Occipital lobe (tissue), 2 donors: ENCODE data around the gene ZBTB45. TPM values are rescaled to one million over a fixed set of nuclear protein-coding genes. Genes with fewer than 3 reads are reported as not detected.
A peak's percentile ranks its signal among the peaks of the same experiment; 100 is the strongest.

Experiments used
- DNase-seq: peaks from one replicate; lab custom pipeline; 2025; lab: John Stamatoyannopoulos, UW
- total RNA-seq: library from RNA; depleted of rRNA; stranded (reverse); fragments of >200 nt; gene quantifications from one replicate; pipeline ENCODE4 v1.2.3, GENCODE V29; 2014

The ZBTB45 gene
- total RNA-seq, 1 donor from 2014 or later: 5.0 TPM

DNA sequence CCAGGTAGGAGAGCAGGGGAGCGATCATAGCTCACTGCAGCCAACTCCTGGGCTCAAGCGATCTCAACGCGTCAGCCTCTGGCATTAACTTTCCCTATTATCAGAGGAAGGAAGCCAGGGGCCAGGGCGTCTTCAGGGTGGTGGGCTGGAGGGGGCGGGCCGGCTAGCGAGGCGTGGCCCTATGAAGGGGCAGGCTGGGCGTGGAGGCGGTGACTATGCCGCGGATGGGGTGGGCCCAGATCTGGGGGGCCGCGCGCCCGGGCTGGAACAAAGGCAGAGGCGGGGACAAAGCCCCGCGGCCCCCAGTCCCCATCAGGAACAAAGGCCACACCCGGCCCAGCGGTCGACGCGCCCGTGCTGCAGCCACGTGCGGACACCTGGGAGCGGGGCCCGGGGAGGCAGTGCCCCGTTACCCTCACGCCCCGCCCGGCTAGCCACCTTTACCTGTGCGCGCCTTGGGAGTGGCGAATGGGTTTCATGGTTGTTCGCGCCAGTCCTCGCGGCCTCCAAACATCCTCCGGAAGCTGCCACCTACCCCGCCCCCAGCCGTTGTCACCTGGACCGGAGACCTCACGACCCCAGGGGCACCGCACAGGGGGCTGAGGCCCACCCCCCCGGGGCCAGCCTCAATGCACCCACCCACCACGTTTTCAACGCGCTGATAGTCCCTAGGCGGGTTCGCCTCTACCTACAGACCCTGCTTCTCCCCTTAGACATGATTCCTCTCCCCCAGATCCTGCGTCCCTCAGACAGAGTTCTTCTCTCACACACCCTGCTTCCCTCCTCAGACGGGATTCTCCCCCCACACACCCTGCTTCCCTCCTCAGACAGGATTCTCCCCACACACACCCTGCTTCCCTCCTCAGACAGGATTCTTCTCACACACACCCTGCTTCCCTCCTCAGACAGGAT, 18.9 kb upstream of the ZBTB45 start:
- no peak for DNase-seq

DNA sequence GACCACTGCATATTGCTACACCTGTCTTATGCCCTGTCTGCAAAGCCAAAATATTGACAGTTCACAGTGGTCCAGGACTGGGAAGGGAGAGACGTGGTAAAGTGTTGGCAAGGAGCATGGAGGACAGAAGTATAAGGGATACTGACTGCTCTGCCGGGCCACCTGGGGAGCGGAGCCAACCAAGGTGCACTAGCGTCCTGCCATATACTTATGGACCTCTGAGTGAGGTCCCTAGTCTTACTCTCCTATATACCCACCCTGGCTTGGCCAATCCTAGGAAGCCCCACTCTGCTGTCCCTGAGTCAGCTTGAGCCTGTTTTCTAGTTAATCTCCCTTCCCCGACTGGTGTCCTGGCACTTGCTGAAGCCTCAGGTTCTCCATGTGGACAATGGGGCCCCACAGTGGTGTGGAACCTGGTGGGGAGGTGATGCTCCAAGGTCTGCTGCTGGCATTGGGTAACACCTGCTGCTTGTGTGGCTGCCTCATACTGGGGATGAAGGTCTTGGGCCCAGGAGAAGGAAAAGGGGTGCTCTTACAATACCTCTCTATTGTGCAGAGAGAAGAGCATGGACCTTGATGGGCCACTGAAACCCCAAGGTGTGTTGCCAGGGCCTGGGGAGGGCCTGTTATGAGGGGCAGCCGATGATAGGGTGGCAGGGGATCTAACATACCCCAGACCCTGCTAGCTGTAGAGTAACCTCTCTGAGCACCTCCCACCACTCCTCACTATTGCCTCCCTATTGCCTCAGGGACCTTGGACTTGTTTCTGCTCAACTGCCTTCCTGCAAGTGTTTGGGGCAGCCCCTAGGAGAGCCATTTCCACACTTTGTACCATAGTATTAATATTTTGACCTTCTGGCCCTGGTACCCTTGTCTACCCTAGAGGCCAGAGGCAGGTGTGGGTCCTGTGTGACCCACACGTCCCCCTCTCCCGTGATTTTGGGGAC, 17.5 kb upstream of the ZBTB45 start:
- no peak for DNase-seq

DNA sequence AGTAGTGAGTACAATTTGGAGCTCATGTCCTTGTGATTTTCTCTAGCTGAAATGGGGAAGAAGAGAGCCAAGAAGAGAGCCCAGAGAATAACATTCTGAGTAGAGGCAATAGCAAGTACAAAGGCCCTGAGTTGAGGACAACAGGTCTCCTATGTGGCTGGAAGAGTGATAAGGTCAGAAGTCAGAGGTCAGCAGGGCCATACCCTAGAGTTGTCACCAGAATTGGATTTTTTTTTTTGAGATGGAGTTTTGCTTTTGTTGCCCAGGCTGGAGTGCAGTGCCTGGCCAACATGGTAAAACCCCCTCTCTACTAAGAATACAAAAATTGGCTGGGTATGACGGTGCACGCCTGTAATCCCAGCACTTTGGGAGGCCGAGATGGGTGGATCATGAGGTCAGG, 16.2 kb upstream of the ZBTB45 start:
- DNase-seq: no peak

DNA sequence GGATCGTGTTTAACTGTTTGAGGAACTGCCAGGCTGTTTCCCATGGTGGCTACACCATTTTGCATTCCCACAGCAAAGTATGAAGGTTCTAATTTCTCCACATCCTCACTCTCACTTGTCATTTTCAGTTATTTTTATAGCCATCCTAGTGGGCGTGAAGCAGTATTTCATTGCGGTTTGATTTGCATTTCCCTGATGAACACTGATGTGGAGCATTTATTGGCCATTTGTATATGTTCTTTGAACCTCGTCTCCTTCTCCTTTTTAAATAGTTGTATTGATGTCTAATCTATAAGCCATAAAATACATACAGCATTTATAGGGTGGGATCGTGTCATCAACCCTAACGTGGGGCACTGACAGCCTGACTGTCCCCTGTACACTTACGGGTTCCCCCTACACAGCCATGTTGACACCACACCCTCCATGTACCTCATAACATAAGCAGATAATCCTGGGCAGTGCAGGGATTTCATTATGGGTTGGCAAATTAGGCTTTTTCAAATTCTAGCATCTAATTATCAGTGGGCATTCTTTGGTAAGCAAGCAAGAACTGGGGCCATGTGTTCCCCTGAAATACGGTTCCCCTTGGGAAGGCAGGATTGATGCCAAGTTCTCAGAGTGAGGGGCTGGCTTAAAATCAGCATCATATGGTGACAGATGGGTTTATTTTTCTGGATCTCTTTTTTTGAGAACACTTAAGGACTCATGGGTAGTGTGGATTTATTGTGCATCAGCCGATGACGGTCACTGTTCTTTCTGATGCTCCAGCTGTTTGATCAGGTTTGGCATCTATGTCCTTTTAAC, 11.6 kb upstream of the ZBTB45 start:
- no peak for DNase-seq

DNA sequence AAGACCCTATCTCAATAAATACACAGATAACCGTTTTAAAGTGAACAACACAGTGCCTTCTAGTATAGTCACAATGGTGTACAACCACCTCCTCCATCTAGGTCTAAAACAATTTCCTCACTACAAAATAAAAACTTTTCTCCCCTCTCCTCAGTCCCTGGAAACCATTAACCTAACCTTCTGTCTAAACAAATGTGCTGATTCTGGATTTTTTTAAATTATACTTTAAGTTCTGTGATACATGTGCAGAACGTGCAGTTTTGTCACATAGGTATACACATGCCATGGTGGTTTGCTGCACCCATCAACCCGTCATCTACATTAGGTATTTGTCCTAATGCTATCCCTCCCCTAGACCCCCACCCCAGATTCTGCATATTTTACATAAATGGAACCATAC, 9.8 kb upstream of the ZBTB45 start:
- no peak for DNase-seq

DNA sequence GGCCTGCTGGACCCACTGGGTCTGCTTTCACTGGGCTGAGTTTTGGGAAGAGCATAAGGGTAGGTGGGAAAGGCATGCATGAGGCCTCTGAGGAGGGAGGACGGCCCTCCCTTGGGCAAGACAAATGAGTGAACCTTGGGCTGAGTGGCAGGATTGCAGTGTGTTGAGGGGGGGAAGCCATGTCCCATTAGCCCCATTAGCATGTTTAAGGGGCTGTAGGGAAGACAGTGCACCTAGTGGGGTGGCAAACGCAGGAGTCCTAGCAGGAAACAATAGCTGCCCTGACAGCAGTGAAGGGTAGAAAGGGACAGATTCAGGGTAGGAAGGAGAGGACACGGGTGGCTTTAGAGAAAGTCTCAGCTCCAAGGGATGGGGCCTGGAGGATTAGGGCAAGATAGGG, 3.1 kb upstream of the ZBTB45 start:
- no peak for DNase-seq

DNA sequence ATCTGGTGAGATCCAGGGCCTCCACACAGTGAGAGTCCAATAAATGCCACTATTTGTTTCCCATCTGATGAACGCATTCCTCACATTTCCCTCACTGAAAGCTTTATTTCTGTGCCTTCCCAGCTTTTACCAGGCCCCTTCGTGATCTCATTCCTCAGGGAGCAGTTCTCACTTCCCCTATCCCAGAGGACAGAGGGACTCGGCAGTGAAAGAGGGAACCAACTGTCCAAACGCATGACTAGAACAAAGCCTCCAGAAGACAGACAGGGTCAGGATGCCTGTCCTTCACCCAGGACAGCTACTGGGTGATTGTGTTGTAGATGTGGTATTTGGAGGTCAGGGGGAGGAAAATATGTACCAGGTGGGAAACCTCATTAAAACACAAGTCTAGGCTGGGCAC, 2.0 kb upstream of the ZBTB45 start:
- no peak for DNase-seq

DNA sequence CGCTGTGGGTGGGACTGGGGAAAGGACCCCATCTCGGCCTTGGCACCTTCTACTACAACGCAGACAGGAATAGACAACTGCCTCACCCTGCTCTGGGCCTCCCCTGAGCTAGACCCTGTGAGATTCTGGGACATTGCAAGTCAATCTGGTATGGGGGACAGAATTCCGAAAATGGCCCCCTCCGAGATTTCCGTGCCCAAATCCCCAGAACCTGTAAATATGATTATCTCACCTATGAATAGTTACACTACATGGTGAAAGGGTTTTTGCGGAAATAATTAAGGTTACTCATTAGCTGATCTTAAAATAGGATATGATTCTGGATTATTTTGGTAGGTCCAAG, 618 bp upstream of the ZBTB45 start:
- DNase-seq: no peak

DNA sequence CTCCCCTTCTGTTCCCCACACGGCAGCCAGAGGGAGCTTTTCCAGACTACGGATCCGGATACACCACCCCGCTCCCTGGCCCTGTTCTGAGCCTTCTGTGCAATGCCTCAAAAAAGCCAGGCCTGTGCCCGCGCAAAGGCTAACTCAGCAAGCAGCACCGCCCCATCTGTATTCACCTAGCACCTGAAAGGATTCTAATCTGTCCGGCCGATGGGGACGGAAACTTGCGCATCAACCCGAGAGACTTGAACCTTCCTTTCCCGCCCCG, 589 bp downstream of the ZBTB45 start:
- no peak for DNase-seq

DNA sequence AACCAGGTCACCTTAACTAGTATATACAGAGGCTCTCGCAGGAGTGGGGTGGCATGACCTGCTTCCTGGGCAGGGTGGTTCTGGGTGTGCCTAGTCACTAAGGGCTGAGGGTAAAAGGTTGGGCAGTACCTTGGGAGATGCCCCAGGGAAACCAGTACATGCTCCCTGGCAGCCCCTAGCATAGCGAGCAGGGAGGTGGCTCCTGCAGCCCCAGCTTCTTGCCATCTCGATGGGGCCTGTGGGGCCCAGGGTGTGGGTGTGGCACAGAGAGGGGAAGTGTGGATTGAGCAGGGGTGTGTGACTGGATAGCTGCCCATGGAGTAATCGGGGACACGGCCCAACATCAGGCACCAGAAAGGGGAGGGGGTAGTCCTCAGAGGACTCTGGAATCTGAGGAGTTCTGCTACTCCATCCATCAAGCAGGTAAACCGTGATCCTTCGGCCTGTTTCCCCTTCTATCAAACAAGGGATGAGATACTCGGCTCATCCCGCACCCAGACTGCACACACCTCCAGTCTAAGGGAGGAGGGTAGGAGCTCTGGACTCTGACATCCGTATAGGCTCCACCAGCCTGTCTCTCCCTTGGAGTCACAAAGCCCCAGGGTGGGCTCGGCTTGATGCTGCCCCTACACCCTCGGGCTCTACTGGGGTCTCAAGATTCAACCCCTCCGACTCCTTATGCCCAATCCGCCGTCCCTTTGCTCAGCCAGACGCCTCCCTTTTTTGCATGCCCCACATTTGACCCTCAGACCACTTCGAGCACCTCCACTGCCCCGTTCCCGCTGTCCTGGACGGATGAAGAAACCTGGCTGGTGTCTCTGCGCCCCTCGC, 1.1 kb downstream of the ZBTB45 start:
- DNase-seq: no peak

DNA sequence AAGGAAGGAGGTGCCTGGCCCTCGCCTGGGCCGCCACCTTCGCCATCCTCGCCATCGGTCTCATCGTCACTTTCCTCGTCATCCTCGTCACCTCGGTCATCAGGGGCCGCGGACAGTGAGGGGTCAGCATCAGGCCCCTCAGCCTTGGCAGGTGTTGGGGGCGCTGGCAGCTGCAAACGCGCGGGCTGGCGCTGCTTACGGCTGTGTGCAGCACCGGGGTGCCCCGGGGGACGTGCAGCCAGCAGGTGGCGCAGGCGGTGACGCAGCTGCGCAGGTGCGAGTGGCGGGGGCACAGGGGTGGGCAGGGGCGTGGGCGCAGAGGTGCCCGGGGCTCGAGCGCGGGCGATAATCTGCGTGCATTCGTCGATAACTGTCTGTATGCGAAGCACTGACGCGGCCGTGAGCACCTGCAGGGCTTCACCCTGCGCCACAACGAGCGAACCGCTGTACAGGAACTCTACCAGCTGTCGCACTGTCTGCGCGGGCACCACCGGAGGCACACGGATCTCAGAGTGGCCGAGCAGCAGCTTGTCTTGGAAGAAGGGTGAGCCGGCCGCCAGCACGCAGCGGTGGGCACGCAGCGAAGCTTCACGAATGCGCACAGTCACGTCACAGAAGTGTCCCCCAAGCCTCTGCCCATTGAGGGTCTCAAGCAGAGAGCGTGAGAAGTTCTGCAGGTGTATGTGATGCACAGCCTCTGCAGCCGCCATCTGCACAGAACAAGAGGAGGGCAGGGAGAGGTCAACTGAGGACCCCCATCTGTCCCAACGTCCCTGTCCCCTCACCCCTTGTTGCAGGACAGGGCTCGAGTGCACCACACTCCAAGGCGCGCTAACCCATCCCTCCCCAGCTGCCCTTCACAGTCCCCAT, 2.4 kb downstream of the ZBTB45 start:
- DNase-seq: no peak

DNA sequence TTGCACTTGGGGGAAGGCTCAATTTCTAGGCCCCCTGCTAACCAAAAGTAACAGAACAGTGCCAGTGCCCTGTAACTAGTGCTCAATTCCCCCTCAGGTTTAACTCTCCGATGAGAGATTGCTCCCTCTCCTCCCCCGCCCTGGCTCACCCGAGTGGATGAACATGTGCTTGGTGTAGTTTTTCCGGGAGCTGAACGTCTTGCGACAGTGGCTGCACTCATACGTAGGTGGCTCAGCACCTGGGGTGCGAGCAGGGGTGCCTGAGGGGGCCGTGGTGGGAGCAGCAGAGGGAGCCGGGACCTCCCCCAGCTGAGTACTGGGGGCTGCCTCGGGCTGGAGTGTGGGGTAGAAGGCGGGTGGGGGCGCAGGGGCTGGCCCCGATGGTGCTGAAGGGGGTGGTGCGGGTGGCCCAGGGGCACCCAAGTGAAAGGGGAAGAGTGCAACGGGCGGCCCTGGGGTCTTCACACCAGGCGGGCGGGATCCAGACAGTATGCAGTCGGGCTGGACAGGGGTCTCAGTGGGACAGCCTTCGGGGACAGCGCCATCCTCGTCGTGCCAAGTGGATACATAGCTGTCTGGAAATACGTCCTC, 3.3 kb downstream of the ZBTB45 start:
- DNase-seq: no peak

DNA sequence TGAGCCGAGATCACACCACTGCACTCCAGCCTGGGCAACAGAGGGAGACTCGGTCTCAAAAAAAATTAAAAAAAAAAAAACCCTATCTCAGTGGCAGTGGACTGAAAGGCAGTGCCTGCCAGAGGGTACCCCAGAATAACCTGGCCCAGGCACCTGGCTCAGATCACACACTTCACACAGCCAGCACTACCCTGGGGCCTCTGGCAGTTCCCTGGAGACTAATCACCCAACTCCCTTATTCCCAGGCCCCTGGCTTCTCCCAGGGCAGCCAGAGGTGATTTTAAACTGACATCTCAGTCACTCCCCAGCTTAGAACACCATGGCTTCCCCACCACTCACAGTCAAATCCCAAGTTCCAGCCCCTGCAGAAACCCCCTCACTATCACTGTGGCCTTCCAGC, 4.4 kb downstream of the ZBTB45 start:
- DNase-seq: no peak

DNA sequence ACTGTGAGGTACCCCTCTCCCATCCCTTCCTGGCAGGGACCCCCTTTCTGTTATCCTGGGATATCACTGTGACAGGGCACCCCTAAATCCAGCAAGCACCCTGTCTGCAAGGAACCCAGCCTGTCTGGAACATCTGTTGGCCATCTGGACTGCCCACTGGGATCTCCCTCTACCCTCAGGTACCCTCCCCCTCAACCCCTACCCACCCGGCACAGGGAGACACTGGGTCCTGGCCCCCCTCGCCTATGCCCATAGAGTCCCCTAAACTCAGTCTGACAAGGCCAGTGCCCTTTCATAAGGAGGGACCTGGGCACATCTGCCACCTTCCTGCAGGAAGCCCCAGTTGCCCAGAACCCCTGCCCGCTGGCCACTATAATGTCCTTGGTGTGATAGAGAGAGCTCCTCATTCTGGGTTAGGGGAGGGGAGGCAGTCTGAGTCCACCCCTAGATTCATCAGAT, 5.0 kb downstream of the ZBTB45 start:
- no peak for DNase-seq

DNA sequence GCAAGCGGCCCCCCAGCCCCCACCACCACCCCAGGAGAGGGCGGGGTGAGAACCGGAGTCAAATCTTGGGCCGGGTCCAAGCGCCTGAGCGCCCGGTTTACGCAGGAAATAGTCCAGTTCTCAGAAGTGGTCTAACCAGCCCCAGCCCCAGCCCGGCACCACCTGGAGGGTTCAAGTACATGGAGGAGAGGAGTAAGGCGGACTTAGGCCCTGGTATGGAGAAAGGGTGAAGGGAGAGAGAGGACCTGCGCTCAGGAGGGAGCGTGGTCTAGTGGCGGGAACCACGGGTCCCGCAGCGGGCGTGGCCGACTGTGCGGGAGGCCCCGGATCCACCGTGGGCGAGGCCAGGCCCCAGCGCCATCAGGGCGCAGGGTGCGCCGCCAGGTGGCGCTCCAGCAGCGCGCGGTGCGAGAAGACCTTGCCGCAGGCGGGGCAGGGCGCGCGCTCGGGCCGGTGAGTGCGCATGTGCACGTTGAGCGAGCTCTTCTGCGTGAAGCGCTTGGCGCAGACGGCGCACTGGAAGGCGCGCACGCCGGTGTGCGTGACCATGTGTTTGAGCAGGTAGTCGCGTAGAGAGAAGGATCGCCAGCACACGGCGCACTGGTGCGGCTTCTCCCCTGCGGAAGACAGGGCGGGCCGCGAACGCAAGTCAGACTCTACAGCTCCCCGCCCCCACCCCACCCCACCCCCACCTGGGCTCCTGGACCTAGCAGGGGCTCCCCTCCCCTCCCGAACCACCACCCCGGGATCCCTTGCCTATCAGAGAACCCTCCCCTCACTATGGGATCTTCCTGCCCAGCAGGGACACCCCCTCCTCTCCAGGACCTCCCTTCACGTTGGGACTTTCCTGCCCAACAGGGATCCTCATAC, 5.7 kb downstream of the ZBTB45 start:
- peak; percentile 82 for DNase-seq

DNA sequence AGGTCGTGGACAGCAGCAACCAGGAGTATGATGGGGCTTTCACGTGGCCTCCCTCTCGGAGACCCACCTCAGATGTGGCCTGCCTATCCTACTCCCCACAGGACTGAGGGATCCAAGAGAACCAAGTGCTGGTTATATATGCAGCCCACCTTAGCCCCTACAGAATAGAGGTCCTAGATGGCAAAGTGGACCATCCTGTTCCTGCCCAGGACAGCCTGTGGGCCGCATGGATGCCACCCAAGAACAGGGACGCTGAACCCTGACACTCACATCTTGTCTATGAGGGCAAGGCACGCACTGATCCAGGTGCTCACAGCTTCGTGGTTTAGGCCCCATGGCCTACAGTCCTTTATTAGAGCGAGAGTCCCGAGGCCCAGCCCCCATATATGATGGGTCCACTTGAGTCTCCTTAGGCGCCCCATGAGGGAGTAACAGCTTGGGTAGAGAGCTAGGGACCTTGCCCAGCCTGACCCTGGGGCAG, 6.4 kb downstream of the ZBTB45 start:
- no peak for DNase-seq

DNA sequence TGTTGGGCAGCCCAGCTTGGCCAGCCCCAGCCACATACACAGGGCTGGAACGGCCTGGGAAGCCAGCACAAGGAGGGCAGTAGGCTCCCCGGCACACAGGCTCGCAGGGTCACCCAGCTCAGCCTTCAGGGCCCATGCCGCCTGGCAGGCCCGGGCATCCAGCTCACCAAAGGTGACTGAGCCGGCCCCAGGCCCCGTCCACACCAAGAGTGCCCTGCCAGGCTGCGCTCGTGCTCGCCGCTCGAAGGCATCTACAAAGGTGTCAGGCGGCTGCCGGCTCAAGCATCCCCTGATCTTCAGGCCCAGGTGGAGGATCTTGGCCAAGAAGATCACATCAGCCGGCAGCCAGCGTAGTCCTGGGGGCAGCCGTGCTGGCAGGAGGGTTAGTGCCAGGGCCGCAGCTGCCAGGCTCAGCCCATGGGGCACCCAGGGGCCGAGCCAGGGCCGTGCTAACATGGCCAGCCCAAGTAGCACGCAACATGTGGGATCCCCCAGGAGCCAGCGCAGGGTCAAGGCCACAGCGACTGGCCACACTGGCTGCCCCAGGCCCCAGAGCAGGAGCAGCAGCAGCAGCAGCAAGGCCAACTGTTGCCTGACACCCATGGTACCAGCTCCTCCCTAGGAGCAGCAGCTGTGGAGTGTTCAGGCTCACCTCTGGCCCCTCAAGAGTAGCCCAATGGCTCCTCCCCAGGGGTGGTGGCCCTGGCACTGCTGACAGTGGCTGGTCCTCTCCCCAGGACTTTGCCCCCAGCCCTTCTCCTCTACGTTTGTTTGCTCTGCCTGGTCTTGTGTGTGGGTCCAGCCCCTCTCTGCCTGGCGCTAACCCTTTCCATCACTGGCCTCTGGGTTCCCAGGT, 8.0 kb downstream of the ZBTB45 start, which contains the start of gene SLC27A5:
Gene SLC27A5, minus strand, starts transcription at position 640 of the 856 bp plus-strand sequence. Its CDS starts 37 bp downstream, at position 603.
- no peak for DNase-seq
